Rectal smooth muscle tissue (tissue), 1 donor: ENCODE data around the gene FOXD4L1.
"Not testable (repeated sequence)": the region's sequence is repeated elsewhere in the genome, so short reads cannot be mapped to it uniquely, and the experiment has no call there.

ENCODE experiments used
- H3K27ac ChIP-seq: one replicate; pipeline ENCODE4 v1.7.0; 2013; ENCODE audit warnings: low read depth, low read length, inconsistent platforms
- H3K27me3 ChIP-seq: one replicate; pipeline ENCODE4 v1.7.0; 2013; ENCODE audit warnings: low read length; ENCODE audit not compliant: control insufficient read depth, insufficient read depth
- H3K36me3 ChIP-seq: one replicate; pipeline ENCODE4 v1.7.0; 2013; ENCODE audit warnings: low read length; ENCODE audit not compliant: control insufficient read depth, insufficient read depth
- H3K4me1 ChIP-seq: one replicate; pipeline ENCODE4 v1.7.0; 2013; ENCODE audit warnings: low read length; ENCODE audit not compliant: control insufficient read depth, insufficient read depth
- H3K4me3 ChIP-seq: one replicate; pipeline ENCODE4 v1.7.0; 2013; ENCODE audit warnings: low read length
- H3K9ac ChIP-seq: one replicate; pipeline ENCODE4 v1.7.0; 2013; ENCODE audit warnings: low read length

Gene FOXD4L1

DNA sequence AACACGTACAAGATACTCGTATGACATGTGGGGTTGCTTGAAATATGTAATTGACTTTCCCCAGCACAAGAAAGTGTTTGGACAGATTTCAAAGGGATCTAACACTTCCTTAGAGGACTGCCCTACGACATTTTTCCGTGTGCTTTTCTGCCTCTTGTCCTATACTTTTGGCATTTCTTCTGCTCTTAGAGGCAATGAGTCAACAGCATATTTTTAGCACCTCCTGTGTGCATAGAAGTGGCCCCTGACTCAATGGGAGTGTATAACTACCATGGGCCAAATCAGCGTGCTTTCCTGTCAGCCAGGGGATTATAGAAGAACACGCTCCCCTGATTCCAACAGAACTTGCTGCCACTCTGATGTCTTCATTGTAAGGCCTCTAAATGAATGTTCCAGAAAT is 38.1 kb downstream of the FOXD4L1 start:
- not testable (repeated sequence) for H3K27ac ChIP-seq, H3K9ac ChIP-seq, H3K4me3 ChIP-seq, H3K27me3 ChIP-seq, H3K4me1 ChIP-seq, H3K36me3 ChIP-seq

- not testable (repeated sequence) for H3K36me3 ChIP-seq, H3K9ac ChIP-seq, H3K27me3 ChIP-seq, H3K4me1 ChIP-seq, H3K4me3 ChIP-seq
- peak overlapping the region; percentile 87 for H3K27ac ChIP-seq
Measured at GRCh38 chr2:113540834-113541203, 42.4 kb downstream of the FOXD4L1 start.

GRCh38 chr2:113541204-113541975 is 42.9 kb downstream of the FOXD4L1 start:
- not testable (repeated sequence) for H3K36me3 ChIP-seq, H3K27me3 ChIP-seq, H3K4me1 ChIP-seq
- Histone ChIP-seq H3K9ac (peak overlapping the region; percentile 56), H3K4me3 (peak overlapping the region; percentile 66), H3K27ac (peak overlapping the region; percentile 87)

GRCh38 chr2:113541976-113542485 is 43.6 kb downstream of the FOXD4L1 start:
- H3K9ac ChIP-seq, H3K36me3 ChIP-seq, H3K4me1 ChIP-seq, H3K27me3 ChIP-seq: not testable (repeated sequence)
- peak overlapping the region; percentile 87 for H3K27ac ChIP-seq
- peak overlapping the region; percentile 66 for H3K4me3 ChIP-seq

DNA sequence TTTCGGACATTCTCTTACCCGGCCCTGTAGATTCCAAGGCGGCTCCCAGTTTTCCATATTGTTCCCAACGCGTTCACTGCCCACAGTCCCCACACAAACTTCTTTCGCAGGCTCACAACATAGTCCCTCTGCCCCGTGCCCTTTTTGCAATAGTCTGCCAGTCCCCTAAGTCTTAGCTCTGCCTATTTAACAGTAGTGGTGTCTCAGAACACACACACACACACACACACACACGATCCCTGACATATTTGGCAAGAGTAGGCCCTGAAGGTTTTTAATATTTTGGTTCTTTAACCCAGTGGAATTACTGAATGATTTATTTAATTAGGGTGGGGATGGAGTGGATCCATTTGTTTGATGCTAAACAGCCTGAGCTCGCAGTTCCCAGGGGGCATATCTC is 44.1 kb downstream of the FOXD4L1 start:
- not testable (repeated sequence) for H3K4me3 ChIP-seq, H3K27ac ChIP-seq, H3K4me1 ChIP-seq

More for the DNA sequence above, 44.1 kb downstream of the FOXD4L1 start:
- H3K36me3 ChIP-seq, H3K27me3 ChIP-seq, H3K9ac ChIP-seq: not testable (repeated sequence)
